GM13977 (cell line): ENCODE measurements around the gene IL5.
"Not testable (repeated sequence)": the region's sequence is repeated elsewhere in the genome, so short reads cannot be mapped to it uniquely, and the experiment has no call there.

Experiments used
- DNase-seq: peaks from one replicate; pipeline ENCODE4 v3.0.0; 2012; ENCODE audit warnings: low spot score
- CTCF ChIP-seq: IDR thresholded peaks from 2 replicates; pipeline ENCODE4 v1.5.1; 2012; ENCODE audit warnings: mild to moderate bottlenecking, control low read depth; ENCODE audit not compliant: insufficient read depth; ENCODE audit errors: extremely low read depth, missing control alignments
- in situ Hi-C: fragments of 300-500 bp; cut with MboI; formaldehyde crosslinking; loops from one replicate; pipeline ENCODE4 v1.12.0; 2022; ENCODE audit warnings: low sequenced_read_pairs, low pct_unique_long_range_greater_than_20kb, mixed read lengths, inconsistent platforms; ENCODE audit not compliant: unreplicated experiment

IL5 gene

DNA sequence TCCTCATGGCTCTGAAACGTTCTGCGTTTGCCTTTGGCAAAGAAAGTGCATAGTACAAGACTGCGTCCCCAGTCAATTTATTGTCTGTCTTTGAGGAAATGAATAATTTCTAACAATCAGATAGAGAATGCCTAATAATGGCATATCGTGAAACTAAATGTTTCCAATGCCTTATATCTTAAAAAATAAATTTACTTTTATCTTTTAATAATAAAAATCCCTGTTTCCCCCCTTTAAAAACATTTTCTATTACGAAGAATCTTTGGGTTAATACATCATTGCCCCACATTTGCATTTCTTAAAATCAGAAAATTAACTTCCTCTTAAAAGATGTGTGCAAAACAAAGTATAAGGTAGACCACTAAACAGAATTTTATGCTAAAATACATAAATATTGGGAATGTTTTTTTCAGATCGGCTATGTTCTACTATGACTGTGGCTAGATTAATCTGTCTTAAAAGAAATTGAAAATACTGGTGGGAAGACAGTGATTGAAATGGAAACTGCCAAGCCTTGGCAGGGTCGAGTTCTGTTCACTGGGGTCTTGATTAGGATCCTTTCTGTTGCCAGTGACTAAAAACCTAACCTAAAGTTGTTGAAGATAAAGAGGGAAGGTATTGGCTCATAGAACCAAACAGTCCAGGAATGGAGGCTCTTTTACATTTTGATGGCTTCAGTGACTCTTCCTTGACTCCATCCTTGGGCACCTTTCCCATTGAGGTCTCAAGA lies at the start of gene IL5:
IL5 (minus strand) TSS at position 51 of the 730 bp plus-strand sequence; CDS start at position 7, 44 bp downstream.
- TF ChIP-seq CTCF = no peak
- in situ Hi-C loops = no loop called here
- DNase-seq = no peak

DNA sequence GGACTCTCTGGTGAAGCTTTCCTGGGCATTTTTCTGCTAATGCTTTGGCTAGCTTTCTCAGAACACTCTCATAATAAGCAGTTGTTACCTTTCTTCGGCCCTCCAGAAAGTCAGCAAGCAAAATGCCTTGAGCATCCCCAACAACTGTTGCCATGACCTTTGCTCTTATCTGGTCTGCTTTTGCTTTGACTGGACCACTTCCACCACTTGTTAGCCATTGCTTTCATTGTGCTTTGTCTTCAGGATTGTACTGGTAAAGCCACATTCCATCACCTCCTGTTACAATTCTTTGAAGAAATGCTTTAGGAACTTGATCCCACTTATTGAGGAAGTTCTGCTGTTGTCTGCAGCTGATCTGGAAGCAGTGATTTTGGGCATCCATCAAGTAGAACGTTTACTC lies 49.2 kb upstream of the IL5 start:
- TF ChIP-seq CTCF = no peak
- in situ Hi-C loops = no loop called here
- DNase-seq = no peak

DNA sequence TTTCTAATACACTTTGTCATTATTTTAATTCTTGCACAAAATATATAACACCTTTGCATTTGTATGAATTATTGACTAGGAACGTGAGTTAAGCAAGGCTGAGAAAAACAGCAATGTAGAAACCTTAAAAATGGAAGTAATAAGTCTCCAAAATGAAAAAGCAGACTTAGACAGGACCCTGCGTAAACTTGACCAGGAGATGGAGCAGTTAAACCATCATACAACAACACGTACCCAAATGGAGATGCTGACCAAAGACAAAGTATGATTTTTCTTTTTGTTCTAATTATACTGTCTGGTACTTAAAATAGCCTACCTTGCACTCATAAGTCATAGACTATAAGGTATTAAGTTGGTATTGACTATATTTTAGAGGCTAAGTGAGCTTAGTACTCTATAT lies 47.8 kb upstream of the IL5 start:
- in situ Hi-C loops = no loop called here
- TF ChIP-seq CTCF = peak; percentile 38
- DNase-seq = peak; percentile 24

- no peak for DNase-seq
- in situ Hi-C loops = no loop called here
Measured at GRCh38 chr5:132589467-132589866, 46.1 kb upstream of the IL5 start.

GRCh38 chr5:132586063-132586462 lies 42.7 kb upstream of the IL5 start:
- TF ChIP-seq CTCF = no peak
- DNase-seq = no peak
- in situ Hi-C loops = no loop called here

More at GRCh38 chr5:132589467-132589866, 46.1 kb upstream of the IL5 start:
- TF ChIP-seq CTCF = no peak

DNA sequence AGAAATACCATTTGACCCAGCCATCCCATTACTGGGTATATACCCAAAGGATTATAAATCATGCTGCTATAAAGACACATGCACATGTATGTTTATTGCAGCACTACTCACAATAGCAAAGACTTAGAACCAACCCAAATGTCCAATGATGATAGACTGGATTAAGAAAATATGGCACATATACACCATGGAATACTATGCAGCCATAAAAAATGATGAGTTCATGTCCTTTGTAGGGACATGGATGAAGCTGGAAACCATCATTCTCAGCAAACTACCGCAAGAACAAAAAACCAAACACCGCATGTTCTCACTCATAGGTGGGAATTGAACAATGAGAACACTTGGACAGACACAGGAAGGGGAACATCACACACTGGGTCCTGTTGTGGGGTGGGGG lies 41.2 kb upstream of the IL5 start:
- in situ Hi-C loops, DNase-seq: not testable (repeated sequence)

DNA sequence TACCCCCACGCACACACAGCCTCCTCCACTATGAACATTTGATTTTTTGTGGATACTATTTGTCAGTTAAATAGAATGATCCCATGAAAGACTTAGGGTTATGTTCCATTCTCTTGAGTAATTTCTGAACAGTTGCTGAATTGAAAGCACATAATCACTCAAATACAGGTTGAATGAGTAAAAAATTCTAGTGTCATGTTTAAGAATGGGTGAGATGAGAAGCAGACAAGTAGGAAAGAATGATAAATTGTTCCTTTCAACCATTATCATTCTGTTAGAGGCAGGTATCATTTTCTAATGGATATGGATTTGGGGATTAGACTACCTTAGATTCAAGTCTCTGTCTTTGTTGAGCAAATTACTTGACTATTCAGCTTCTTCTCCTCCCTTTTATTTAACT lies 32.8 kb upstream of the IL5 start:
- no peak for TF ChIP-seq CTCF

More for the DNA sequence above, 32.8 kb upstream of the IL5 start:
- in situ Hi-C loops = no loop called here
- no peak for DNase-seq
